Measurements from ENCODE around the gene NEK1. TPM values are rescaled to one million over a fixed set of nuclear protein-coding genes. Genes with fewer than 3 reads are reported as not detected.

NEK1 gene
- total RNA-seq, 1 experiment from 2014 or later = 6.0 TPM

GRCh38 chr4:169604131-169604900, 8.1 kb downstream of the NEK1 start:
- no peak for DNase-seq
- no peak for TF ChIP-seq CTCF (IDR thresholded peaks at IDR 0.05; ENCODE audit: unreplicated experiment)
- no peaks in the 10 kb centered on the region for H3K9me3 Mint-ChIP-seq (ENCODE audit: low read depth, unreplicated experiment)
- CTCF ChIA-PET = no interaction called here
- no peak overlapping the region for H3K27ac Mint-ChIP-seq (ENCODE audit: unreplicated experiment)
- H3K36me3 Mint-ChIP-seq (ENCODE audit: insufficient read depth, unreplicated experiment) = no peaks in the 10 kb centered on the region
- H3K4me3 Mint-ChIP-seq (ENCODE audit: low read depth, unreplicated experiment) = no peak overlapping the region
- intact Hi-C loops (cut with micrococcal nuclease; ENCODE audit: unreplicated experiment) = no loop called here
- no TSS peak for BruUV-seq (replicated peaks)
- peaks cover 7% of the 10 kb centered on the region for H3K4me1 Mint-ChIP-seq (ENCODE audit: low read depth, unreplicated experiment)
- H3K27me3 Mint-ChIP-seq (ENCODE audit: unreplicated experiment) = no peaks in the 10 kb centered on the region

- intact Hi-C loops (cut with micrococcal nuclease; ENCODE audit: unreplicated experiment) = no loop called here
- DNase-seq = no peak
- H3K27me3 Mint-ChIP-seq (ENCODE audit: unreplicated experiment) = no peaks in the 10 kb centered on the region
- no peak overlapping the region for H3K27ac Mint-ChIP-seq (ENCODE audit: unreplicated experiment)
- CTCF ChIA-PET = no interaction called here
- no TSS peak for BruUV-seq (replicated peaks)
- no peak for TF ChIP-seq CTCF (IDR thresholded peaks at IDR 0.05; ENCODE audit: unreplicated experiment)
- H3K9me3 Mint-ChIP-seq (ENCODE audit: low read depth, unreplicated experiment) = no peaks in the 10 kb centered on the region
- H3K4me3 Mint-ChIP-seq (ENCODE audit: low read depth, unreplicated experiment) = no peak overlapping the region
- no peaks in the 10 kb centered on the region for H3K36me3 Mint-ChIP-seq (ENCODE audit: insufficient read depth, unreplicated experiment)
- H3K4me1 Mint-ChIP-seq (ENCODE audit: low read depth, unreplicated experiment) = peaks cover 7% of the 10 kb centered on the region
These were observed 9.1 kb downstream of the NEK1 start for GRCh38 chr4:169603312-169603711.

GRCh38 chr4:169601016-169601771, 11.2 kb downstream of the NEK1 start:
- H3K4me3 Mint-ChIP-seq (ENCODE audit: low read depth, unreplicated experiment) = no peak overlapping the region
- no TSS peak for BruUV-seq (replicated peaks)
- no peaks in the 10 kb centered on the region for H3K9me3 Mint-ChIP-seq (ENCODE audit: low read depth, unreplicated experiment)
- H3K27me3 Mint-ChIP-seq (ENCODE audit: unreplicated experiment) = no peaks in the 10 kb centered on the region
- intact Hi-C loops (cut with micrococcal nuclease; ENCODE audit: unreplicated experiment) = no loop called here
- TF ChIP-seq CTCF (IDR thresholded peaks at IDR 0.05; ENCODE audit: unreplicated experiment) = no peak
- peaks cover 7% of the 10 kb centered on the region for H3K4me1 Mint-ChIP-seq (ENCODE audit: low read depth, unreplicated experiment)
- H3K27ac Mint-ChIP-seq (ENCODE audit: unreplicated experiment) = no peak overlapping the region
- no peak for DNase-seq
- H3K36me3 Mint-ChIP-seq (ENCODE audit: insufficient read depth, unreplicated experiment) = no peaks in the 10 kb centered on the region
- CTCF ChIA-PET = no interaction called here

- Mint-ChIP-seq H3K9me3 (ENCODE audit: low read depth, unreplicated experiment) (no peaks in the 10 kb centered on the region), H3K4me1 (ENCODE audit: low read depth, unreplicated experiment) (no peaks in the 10 kb centered on the region), H3K4me3 (ENCODE audit: low read depth, unreplicated experiment) (no peak overlapping the region), H3K36me3 (ENCODE audit: insufficient read depth, unreplicated experiment) (no peaks in the 10 kb centered on the region), H3K27me3 (ENCODE audit: unreplicated experiment) (no peaks in the 10 kb centered on the region), H3K27ac (ENCODE audit: unreplicated experiment) (no peak overlapping the region)
- BruUV-seq (replicated peaks) = no TSS peak
- CTCF ChIA-PET = interaction anchor here (0.6 to 1.4 kb wide), 2 partner anchors 18 to 322 kb away, joined by 3 to 6 read pairs; partner anchors contain the start of gene NEK1
- intact Hi-C loops (cut with micrococcal nuclease; ENCODE audit: unreplicated experiment) = no loop called here
- TF ChIP-seq CTCF (IDR thresholded peaks at IDR 0.05; ENCODE audit: unreplicated experiment) = no peak
- DNase-seq = no peak
These were observed 17.7 kb downstream of the NEK1 start for GRCh38 chr4:169594560-169595195.
